HG02623 (cell line): ENCODE data around the gene TOR3A.
"Not testable (repeated sequence)": the region's sequence is repeated elsewhere in the genome, so short reads cannot be mapped to it uniquely, and the experiment has no call there.

Experiments
- ATAC-seq: cut with Tn5 transposase; IDR thresholded peaks from one replicate; pipeline ENCODE4 v1.9.1; 2021; ENCODE audit warnings: moderate library complexity; ENCODE audit not compliant: unreplicated experiment

Gene TOR3A

DNA sequence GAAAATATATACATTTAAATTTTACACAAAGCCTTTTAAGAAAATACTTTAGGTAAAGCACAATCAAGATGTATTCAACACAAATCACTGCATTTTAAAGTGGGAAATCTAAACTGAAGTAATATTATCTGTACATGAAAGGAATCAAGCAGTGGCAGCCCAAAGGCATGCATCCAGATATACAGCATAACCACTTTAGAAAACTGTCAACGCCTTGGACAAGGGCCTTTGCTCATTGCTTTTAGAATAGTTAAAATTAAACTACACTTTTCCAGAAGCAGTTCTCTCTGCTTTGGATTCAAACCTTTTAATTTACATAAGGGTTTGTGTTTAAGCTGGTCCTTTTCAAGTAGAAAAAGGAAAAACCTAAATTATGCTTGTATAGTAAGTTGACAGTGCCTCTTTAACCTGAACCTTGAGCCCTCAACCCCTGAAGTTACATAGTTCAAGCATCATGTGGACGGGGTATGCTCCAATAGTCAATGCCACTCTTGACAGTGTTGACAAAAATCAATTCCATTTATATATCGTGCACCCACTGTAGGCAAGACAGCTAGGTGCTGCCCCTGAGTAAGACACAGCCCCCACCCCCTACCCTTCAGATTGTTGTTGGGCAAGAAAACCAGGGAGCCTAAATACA, 22.9 kb downstream of the TOR3A start:
- ATAC-seq = no peak

DNA sequence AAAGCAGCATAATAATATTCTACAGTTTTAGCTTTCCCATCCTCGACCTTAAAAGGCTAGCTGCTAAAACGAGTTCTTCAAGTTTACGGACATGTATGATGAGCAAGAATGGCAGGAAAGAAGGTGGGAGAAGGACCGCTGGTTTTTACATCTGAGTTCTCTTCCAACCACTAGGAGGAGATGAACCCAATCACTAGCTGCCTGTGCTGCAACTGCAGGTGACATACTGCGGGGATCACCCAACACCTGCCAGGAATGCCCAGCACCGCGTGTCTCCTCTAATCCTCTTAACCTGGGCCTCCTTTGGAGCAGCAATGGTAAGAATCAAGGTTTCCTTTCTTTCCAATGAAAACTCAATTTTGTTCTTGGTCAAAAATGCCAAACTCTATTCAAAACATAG, 23.5 kb downstream of the TOR3A start:
- ATAC-seq = no peak

DNA sequence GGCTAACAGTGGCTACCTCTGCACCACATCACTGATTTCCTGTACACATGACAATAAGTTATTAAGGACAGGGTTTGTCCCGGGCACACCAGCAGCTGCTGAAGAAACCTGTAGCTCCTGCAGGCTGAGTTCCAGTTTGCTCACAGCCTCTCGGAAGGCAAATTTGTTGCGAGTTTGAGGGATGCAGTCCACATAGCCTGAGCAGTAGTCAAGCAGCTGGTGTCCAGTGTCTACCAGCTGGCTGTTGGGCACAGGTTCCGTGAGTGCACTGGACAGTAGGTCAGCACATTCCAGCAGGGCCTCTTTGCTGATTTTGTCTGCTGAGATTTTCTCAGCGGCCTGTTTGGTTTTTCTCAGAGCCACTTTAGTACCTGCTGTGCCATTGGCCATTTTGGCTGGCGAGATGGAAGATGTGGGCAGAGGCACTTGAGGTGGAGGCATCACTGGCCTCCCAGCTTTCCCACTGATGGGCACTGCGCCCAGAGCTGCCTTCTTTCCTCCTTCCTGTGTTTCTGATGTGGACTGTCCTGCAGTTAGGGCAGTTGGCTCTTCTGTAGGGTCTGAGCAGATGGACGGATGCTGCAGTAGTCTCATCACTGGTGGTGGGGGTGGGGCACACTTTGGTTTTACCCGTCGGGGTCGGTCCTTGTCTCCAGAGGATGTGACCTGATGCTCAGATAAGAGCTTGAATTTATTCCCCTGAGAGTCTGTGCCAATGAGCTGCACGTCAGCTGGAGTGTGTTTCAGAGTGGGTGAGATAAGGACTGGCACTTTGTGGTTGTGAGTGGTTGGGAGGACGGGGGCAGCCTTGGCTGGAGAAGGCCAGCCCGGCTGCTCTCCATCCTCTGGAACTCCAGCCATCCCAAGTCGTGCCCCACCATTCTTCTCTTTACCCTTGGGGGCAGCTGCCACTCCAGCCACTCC, 26.1 kb downstream of the TOR3A start:
- ATAC-seq = no peak

DNA sequence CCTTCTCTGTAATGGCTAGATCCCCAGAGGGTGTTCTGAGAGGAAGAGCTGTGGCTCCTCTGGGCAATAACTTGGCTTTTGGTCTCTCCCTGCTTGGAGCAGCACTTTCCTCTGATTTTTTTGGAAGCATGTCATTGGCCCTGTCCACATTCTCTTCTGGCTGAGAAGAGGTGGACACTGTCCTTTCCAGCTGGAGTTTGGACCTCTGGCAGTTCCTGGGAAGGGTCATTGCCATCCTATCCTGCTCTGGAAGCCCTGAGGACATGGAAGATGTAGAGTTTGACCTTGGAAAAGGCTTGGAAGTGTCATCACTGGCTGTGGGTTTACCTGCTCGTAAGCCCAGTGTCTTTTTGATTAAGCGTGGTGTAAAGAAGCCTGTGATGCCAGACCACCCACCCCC, 26.8 kb downstream of the TOR3A start:
- no peak for ATAC-seq

DNA sequence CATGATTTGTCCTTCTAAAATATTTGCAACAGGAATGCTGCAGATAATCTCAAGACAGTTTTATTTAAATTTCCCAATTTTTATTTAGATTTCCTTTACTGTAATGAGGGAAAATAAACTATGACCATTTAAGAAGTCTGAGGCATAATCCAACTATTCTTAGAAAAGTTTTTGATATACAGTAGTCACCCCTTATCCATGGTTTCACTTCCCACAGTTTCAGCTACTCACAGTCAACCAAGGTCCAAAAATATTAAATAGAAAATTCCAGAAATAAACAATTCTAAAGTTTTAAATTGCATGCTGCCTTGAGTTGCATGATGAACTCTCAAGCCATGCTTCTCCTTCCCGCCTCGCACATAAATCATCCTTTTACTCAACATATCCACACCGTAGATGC, 33.3 kb downstream of the TOR3A start:
- no peak for ATAC-seq

DNA sequence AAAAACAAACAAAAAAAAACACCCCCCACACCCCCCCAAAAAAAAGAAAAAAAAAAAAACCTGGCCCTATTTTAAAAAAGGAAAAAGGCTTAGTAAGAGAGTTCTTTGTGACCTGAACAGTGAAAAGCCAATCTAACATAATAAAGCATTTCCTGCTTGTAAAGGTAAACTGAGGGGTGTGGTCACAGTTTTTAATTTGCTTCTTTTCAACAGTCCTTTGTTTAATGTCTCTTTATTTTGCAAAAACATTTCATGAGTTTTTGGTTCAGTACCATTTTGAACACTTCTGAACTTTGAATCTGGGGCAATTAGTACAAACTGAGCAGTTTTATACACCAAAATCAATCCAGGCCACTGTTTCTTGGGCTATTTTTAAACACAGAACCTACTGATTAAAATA, 37.6 kb downstream of the TOR3A start:
- ATAC-seq = no peak

DNA sequence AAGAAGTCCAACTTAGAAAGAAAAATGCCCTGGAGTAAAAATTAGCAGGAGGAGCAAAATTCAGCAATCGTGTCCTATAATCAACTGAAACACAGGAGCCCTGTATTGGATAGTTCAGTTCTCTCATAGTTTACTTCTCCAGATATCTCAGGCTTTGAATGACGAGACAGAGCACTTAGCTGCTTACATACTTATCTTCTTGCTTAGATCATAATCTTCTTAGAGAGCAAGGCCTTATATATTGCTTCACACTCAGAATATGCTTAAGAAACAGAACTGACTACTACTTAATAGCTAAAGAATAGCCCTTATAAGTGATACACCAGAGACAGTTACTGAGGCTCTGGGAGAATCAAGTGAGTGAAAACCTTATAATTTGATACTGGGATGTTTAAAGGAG, 38.9 kb downstream of the TOR3A start:
- ATAC-seq = no peak

DNA sequence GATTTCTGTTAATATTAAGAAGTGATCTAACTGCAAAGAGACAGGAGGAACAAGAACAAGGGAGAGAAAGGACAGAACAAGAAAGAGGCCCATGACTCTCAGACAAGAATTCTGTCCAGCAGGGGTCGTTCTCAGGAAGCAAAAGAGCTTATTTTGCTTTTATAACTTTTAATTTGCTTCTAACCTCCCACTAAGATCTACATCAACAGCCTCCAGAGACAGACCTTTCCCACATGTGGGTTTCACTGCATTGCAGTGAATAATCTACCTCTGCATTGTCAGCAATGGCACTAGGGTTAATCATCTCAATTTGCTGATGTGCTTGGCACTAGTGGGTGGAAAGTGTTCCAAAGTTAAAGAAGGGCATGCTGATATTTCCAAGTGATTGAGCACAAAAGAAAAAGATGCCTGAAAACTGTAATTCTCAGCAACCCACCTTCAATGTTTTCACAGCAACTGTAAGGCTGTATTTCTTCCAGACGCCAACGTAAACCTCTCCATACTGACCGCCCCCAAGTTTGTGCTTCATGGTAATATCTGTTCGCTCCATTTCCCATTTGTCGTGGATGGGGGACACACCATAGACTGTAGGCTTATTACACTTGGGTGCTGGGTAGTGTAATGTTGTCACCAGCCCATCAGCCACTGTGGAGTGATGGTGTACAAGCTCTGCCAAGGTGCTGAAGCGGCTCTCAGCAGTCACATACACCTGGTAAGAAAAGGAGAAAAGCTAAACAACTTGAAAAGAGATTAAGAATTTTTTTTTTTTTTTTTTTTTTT, 39.5 kb downstream of the TOR3A start:
- no peak for ATAC-seq

DNA sequence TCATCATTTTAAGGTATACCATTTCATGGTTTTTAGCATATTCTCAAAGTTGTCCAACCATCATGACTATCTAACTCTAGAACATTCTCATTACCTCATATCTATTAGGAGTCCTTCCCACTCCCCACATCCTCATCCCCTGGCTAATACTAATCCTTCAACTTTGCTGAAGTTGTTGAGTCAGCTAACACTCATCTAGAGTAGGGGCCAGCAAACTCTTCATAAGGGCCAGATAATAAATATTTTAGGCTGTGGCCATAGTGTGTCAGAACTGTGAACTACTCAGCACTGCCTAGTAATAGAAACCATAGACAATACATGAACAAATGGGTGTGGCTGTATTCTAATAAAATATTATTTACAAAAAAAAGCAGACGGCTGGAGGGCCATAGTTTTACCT, 43.0 kb downstream of the TOR3A start:
- no peak for ATAC-seq

DNA sequence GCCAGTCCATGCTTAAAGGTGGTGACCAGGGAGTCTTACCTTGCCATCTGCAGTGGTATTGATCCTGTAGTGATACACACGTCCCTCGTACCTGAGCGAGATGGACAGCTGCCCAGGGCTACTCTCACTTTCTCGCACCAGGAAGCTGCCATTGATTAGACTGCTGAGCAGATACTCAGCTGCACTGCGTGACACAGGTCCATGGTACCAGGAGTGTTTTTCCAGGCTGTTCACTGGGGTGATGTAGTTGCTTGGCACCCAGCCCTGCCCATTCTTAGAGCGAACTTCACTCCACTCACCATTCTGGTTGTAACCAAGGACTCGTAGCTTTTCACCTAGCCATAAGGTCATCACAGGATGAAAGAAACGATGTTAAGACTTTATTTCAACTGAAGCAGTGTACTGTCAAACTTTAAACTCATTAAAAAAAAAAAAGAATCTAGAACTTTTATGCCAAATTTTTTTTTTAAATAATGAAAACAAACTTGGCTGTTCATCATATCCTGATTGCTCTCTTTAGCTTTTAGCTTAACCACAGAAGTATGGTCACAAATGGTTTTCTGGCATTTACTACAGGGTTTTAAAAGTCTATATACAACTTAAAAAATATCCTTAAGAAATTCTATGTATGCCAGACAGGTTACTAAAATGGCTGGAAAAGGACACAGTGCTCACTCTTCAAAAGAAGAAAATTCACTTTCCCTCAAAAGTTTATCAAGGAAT, 44.6 kb downstream of the TOR3A start:
- no peak for ATAC-seq

DNA sequence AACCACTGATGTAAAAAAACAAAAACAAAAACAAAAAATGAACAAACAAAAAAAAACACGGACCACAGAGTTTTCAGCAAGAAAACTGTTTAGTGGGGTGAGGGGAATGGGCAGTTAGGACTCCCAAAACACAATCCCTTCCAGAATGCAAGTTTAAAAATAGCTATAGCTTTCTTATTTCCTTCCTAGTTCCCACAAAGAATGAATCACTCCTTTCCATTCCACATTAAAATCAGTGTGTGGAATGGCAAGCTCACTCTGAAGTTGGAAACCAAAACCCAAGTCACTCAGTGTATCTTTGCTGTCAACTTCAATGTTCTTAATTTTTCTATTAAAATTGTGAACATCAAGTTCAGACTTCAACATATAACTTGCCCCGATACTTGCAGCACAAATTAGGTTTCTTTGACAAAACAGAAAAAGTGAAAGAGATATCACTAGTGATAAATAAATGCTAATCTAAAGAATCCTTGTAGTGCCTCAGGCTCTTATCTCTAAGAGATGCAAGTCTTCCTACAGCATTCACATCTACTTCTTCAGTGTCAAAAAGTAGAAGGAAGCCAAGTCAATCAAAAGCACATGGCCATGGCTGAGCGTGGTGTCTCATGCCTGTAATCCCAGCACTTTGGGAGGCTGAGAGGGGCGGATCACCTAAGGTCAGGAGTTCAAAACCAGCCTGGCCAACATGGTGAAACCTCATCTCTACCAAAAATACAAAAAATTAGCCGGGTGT, 45.5 kb downstream of the TOR3A start:
- ATAC-seq = no peak

DNA sequence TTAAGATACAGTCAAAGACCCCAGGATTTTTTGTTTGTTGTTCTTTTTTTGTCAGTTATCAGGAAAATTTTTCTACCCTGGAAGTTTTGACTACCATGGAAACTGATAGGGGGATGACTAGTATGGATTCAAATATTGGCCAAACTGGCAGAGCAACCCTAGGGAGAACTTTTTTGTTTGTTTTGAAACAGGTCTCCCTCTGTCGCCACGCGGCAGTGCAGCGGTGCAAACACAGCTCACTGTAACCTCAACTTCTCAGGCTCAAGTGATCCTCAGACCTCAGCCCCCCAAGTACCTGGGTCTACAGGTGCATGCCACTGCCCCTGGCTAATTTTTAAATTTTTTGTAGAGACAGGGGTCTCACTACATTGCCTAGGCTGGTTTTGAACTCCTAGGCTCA, 46.6 kb downstream of the TOR3A start:
- no peak for ATAC-seq

DNA sequence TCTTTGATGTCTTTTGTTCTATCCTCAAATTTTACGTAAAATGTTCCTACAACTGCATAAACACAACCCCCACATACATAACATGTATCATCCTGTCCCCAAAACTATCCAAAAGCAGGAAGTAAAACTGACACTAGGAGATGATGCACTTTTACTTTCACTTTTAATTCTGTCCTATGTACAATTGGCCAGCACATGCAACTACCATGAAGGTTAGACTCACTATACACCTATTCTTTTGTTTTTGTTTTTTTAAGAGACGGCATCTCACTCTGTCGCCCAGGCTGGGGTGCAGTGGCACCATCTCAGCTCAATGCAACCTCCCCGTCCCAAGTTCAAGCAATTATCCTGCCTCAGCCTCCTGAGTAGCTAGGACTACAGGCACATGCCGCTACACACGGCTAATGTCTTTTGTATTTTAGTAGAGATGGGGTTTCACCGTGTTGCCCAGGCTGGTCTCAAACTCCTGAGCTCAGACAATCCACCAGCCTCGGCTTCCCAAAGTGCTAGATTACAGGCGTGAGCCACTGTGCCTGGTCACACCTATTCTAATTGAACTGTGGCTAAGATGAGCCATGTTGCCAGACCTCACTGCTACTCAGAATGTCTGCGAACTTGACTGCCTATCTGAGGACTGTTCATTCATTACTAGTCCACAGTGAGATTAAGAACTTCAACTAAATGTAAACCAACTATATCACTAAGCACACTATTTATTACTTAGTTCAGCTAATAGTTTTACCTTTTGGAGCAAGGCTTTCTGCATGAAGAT, 48.0 kb downstream of the TOR3A start:
- peak; percentile 91 for ATAC-seq

DNA sequence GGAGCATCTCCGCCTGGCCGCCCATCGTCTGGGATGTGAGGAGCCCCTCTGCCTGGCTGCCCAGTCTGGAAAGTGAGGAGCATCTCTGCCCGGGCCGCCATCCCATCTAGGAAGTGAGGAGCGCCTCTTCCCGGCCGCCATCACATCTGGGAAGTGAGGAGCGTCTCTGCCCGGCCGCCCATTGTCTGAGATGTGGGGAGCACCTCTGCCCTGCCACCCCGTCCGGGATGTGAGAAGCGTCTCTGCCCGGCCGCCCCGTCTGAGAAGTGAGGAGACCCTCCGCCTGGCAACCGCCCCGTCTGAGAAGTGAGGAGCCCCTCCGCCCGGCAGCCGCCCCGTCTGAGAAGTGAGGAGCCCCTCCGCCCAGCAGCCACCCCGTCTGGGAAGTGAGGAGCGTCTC, 53.3 kb downstream of the TOR3A start:
- ATAC-seq = not testable (repeated sequence)

DNA sequence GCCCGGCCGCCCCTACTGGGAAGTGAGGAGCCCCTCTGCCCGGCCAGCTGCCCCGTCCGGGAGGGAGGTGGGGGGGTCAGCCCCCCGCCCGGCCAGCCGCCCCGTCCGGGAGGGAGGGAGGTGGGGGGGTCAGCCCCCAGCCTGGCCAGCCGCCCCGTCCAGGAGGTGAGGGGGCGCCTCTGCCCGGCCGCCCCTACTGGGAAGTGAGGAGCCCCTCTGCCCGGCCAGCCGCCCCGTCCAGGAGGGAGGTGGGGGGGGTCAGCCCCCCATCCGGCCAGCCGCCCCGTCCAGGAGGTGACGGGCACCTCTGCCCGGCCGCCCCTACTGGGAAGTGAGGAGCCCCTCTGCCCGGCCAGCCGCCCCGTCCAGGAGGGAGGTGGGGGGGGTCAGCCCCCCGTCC, 53.8 kb downstream of the TOR3A start:
- ATAC-seq = not testable (repeated sequence)

DNA sequence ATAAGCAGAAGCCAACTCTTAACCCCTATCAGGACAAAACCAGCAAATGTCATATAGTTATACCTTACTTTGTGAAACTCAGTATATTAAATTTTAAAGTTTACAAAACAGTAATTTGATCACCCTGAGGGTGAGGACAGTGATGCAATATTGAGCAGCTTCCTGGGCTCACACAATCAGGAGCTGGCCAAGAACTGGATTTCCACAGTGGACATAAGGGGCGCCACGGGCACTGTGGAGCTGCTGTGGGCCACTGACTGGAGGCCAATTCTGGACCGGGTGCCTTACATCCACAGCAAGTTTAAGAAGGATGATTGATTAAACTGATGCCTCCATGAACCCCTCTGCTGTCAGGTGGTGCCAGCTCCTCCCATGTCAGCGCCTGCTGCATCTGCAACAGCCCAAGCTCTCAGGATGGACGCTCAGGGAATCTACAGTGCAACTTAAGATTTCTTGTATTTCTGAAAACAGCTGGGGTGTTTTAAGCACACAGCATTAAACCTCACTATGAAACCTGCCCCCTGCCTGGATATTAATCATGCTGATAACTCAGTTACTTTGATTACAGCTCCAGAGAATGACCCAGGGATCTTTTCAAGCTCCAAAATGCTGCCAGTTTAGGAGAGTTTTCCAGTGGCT, 55.9 kb downstream of the TOR3A start:
- no peak for ATAC-seq

DNA sequence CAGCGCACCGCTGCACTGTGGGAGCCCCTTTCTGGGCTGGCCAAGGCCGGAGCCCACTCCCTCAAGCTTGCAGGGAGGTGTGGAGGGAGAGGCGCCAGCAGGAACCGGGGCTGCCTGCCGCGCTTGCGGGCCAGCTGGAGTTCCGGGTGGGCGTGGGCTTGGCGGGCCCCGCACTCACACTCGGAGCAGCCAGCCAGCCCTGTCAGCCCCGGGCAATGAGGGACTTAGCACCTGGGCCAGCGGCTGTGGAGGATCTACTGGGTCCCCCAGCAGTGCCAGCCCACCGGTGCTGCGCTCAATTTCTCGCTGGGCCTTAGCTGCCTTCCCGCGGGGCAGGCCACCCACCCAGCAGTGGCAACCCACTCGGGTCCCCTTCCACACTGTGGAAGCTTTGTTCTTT, 56.9 kb downstream of the TOR3A start:
- not testable (repeated sequence) for ATAC-seq

DNA sequence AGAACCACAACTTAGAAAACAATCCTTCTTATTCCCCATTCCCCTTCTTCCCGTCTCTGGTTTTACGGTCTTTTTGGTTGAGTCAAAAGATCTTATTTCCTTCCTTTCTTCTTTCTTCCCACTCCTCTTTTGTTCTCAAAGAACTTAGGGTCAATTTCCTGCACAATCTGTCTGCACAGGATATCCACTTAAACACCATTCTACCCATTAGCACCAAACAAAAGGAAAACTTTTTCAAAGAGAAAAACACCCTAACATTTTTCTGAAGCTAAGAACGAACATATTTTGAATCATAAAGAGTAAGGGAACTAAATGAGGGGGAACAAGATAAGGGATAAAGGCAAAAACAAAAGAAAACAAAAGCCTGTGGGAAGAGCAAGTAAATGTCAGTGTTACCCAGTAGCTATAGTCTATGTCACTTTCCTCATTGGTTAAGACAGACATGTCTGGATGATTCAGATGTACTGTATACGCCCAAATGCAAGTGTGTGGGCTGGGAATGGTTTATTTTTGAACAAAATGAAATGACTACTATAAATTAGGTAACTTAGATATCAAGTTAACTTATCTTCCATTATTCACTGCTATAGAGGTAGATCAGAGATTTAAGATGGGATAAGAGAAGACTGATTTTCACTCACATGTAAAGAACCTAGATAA, 59.9 kb downstream of the TOR3A start:
- no peak for ATAC-seq

DNA sequence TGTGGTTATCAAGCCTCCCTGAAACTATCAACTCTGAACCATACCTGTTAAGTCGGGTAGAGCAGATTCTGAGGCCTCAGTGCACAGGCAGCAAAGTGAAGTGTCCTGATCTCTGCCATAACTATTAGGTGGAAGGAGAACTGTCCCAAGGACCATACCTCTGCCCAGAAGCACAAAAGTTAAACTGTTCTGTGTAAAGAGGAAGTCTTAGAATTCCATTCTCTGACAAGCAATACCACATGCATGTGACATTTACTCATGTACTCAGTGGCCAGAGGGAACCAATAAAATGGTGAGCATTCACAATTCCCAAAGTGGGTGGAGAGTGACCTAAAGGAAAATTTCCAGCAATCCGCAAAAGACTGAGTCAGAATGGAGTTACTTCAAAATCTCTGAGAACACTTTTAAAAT, 61.0 kb downstream of the TOR3A start:
- ATAC-seq = no peak
